Epithelial cell of alveolus of lung (primary cell): ENCODE measurements around the gene DLGAP4. TPM values are rescaled to one million over a fixed set of nuclear protein-coding genes. Genes with fewer than 3 reads are reported as not detected.

Experiments
- total RNA-seq: library from RNA; depleted of rRNA; stranded (reverse); fragments of >200 nt; gene quantifications from 2 replicates; pipeline ENCODE4 v1.2.1, GENCODE V29; 2015

The DLGAP4 gene
- 30.4 and 39.9 TPM in 2 replicates for total RNA-seq

GRCh38 chr20:36305602-36306551 lies at the start of gene DLGAP4:
TSS of gene DLGAP4 (plus strand) at chr20:36306339. CDS start at chr20:36431718, 125,379 bp downstream.

GRCh38 chr20:36541227-36541767 lies 235.2 kb downstream of the DLGAP4 start, which contains the start of gene MYL9:
TSS of gene MYL9 (plus strand) at chr20:36541519. CDS start at chr20:36544885, 3,366 bp downstream.

GRCh38 chr20:36573103-36573797 lies 267.1 kb downstream of the DLGAP4 start, which contains the start of gene TGIF2:
TSS of gene TGIF2 (plus strand) at chr20:36573597. CDS start at chr20:36578775, 5,178 bp downstream.

Other genes with a start within 250 kb of the DLGAP4 start
- gene EPB41L1, start 151.6 kb upstream of the DLGAP4 start, total RNA-seq, result 16.8 and 17.6 TPM in 2 replicates
- gene AAR2, start 69.9 kb upstream of the DLGAP4 start, total RNA-seq, result 33.4 and 36.0 TPM in 2 replicates
- 31.4 and 150 TPM in 2 replicates for gene MYL9, start 235.2 kb downstream of the DLGAP4 start, total RNA-seq